ENCODE data around the gene PROX2. TPM values are rescaled to one million over a fixed set of nuclear protein-coding genes. Genes with fewer than 3 reads are reported as not detected.

The PROX2 gene
- total and polyA plus RNA-seq, 9 of the 15 experiments (the other 6 are each of a cell fraction or from before 2014, with no cell fraction given): not detected

GRCh38 chr14:74918380-74918779, 42.4 kb upstream of the PROX2 start (continued):
- no peak for TF ChIP-seq DLX4 (CRISPR knock-in tag; IDR thresholded peaks at IDR 0.05)
- no peak for TF ChIP-seq RBFOX2 (IDR thresholded peaks at IDR 0.05; ENCODE audit: low read depth, low read length)
- no peak for TF ChIP-seq PPARD (CRISPR knock-in tag; IDR thresholded peaks at IDR 0.05)
- no peak for TF ChIP-seq RERE (CRISPR knock-in tag; IDR thresholded peaks at IDR 0.05; ENCODE audit: borderline replicate concordance)
- no peak for TF ChIP-seq IRF2 (CRISPR knock-in tag; IDR thresholded peaks at IDR 0.05)
- no peak for TF ChIP-seq TAL1 (IDR thresholded peaks at IDR 0.05)
- TF ChIP-seq ZFP1 (CRISPR knock-in tag; IDR thresholded peaks at IDR 0.05): no peak
- TF ChIP-seq ZBTB34 (CRISPR knock-in tag; IDR thresholded peaks at IDR 0.05): no peak
